IMR-90 (cell line): Measurements from ENCODE around the gene FOSL2. TPM values are rescaled to one million over a fixed set of nuclear protein-coding genes. Genes with fewer than 3 reads are reported as not detected.
A peak's percentile ranks its signal among the peaks of the same experiment; 100 is the strongest.

ENCODE experiments used
- BHLHE40 ChIP-seq: fragments of 150-350 bp; IDR thresholded peaks from 2 replicates; pipeline ENCODE4 v1.6.1; 2016; ENCODE audit warnings: mild to moderate bottlenecking, low read depth, low read length
- MAFK ChIP-seq: IDR thresholded peaks from 2 replicates; pipeline ENCODE4 v1.6.1; 2012; ENCODE audit warnings: low read depth, low read length, improper control_type of control experiment
- polyA plus RNA-seq, 3 experiments: library from polyadenylated mRNA; depleted of rRNA; stranded (reverse); fragments of >200 nt; gene quantifications; 2 replicates each; pipeline ENCODE4 v1.2.3, GENCODE V29; 2012; ENCODE audit warnings: low replicate concordance in 1 of 3
- total RNA-seq: library from RNA; depleted of rRNA; stranded (reverse); fragments of >200 nt; gene quantifications from 2 replicates; pipeline ENCODE4 v1.2.3, GENCODE V29; 2012
- TF ChIP-seq, protein P1 (sequence below): conservative IDR thresholded peaks from 2 replicates; pipeline ENCODE4 v1.5.1; 2012; ENCODE audit warnings: mild to moderate bottlenecking, low read depth, low read length, improper control_type of control experiment

FOSL2 gene
- total and polyA plus RNA-seq, 2 of the 4 experiments (the other 2 are of a cell fraction) = 31.4 to 46.3 TPM

DNA sequence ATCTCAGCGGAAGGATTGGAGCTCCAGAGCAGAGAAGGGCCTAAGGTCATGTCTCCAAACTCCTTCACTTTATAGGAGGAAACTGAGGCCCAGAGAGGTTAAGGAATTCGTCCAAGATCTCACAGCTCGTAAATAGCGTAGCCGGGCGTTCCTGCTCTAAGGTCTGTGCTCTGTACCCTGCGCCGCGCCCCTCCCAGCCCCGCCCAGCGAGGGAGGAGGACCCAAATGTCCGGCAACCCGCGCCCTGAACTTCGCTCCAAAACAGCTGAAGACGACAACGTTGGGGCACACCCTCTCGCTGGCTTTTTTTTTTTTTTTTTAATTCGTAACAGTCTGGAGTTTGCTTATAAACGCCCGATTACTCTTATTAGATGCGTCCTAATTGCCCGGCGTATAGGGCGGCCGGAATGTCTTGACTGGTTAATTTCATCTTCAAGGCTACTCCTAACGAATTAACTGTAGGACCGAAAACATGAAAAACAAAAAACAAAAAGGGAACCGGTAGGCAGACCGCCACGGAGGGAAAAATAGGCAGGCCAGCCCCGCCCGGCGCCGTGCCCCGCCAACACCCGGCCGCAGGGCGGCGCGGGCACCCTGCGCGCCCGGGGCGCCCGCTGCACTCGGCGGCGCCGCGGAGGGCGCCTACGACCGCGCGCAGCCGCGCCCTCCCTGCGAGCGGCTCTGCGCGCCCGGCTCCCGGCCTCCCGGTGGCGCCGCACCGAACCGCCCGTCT is 928 bp upstream of the FOSL2 start (continued):
- TF ChIP-seq, protein P1, sequence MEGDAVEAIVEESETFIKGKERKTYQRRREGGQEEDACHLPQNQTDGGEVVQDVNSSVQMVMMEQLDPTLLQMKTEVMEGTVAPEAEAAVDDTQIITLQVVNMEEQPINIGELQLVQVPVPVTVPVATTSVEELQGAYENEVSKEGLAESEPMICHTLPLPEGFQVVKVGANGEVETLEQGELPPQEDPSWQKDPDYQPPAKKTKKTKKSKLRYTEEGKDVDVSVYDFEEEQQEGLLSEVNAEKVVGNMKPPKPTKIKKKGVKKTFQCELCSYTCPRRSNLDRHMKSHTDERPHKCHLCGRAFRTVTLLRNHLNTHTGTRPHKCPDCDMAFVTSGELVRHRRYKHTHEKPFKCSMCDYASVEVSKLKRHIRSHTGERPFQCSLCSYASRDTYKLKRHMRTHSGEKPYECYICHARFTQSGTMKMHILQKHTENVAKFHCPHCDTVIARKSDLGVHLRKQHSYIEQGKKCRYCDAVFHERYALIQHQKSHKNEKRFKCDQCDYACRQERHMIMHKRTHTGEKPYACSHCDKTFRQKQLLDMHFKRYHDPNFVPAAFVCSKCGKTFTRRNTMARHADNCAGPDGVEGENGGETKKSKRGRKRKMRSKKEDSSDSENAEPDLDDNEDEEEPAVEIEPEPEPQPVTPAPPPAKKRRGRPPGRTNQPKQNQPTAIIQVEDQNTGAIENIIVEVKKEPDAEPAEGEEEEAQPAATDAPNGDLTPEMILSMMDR = peak; percentile 24; the same call in 1 of the 2 replicates
- TF ChIP-seq BHLHE40 = no peak; the same call in 1 of the 2 replicates
- no peak for TF ChIP-seq MAFK
